HG03064 (cell line): ENCODE measurements around the gene GRK1.

Source experiments
- ATAC-seq: cut with Tn5 transposase; IDR thresholded peaks from one replicate; pipeline ENCODE4 v1.9.1; 2021; ENCODE audit warnings: low read depth; ENCODE audit not compliant: unreplicated experiment

GRK1 gene

GRCh38 chr13:113768018-113768905 lies 101.2 kb downstream of the GRK1 start:
- no peak for ATAC-seq

- no peak for ATAC-seq
Observed at GRCh38 chr13:113769106-113769505, 102.1 kb downstream of the GRK1 start.

GRCh38 chr13:113769881-113770280 lies 102.9 kb downstream of the GRK1 start:
- ATAC-seq = no peak

GRCh38 chr13:113770441-113770840 lies 103.4 kb downstream of the GRK1 start:
- no peak for ATAC-seq

GRCh38 chr13:113770937-113771336 lies 103.9 kb downstream of the GRK1 start:
- ATAC-seq = no peak

GRCh38 chr13:113771709-113772331 lies 104.8 kb downstream of the GRK1 start:
- ATAC-seq = no peak

- no peak for ATAC-seq
Observed at GRCh38 chr13:113774177-113775107, 107.4 kb downstream of the GRK1 start.

GRCh38 chr13:113775451-113776145 lies 108.6 kb downstream of the GRK1 start:
- ATAC-seq = no peak

GRCh38 chr13:113776231-113777125 lies 109.5 kb downstream of the GRK1 start:
- no peak for ATAC-seq

GRCh38 chr13:113777311-113778260 lies 110.6 kb downstream of the GRK1 start:
- ATAC-seq = no peak

GRCh38 chr13:113781571-113781970 lies 114.6 kb downstream of the GRK1 start:
- no peak for ATAC-seq

GRCh38 chr13:113782472-113782871 lies 115.5 kb downstream of the GRK1 start:
- ATAC-seq = no peak

- ATAC-seq = no peak
Observed at GRCh38 chr13:113783200-113783881, 116.3 kb downstream of the GRK1 start.

- no peak for ATAC-seq
Observed at GRCh38 chr13:113783966-113784644, 117.1 kb downstream of the GRK1 start.

- no peak for ATAC-seq
Observed at GRCh38 chr13:113784645-113785024, 117.6 kb downstream of the GRK1 start.

GRCh38 chr13:113785051-113786010 lies 118.3 kb downstream of the GRK1 start:
- no peak for ATAC-seq
